GM19324 (cell line): Measurements from ENCODE around the gene CPM.

Experiments
- ATAC-seq: cut with Tn5 transposase; IDR thresholded peaks from one replicate; pipeline ENCODE4 v1.9.1; 2021; ENCODE audit warnings: mild to moderate bottlenecking, moderate library complexity; ENCODE audit not compliant: unreplicated experiment, low FRiP score

The CPM gene

GRCh38 chr12:68910128-68910527 lies 22.8 kb downstream of the CPM start:
- no peak for ATAC-seq

DNA sequence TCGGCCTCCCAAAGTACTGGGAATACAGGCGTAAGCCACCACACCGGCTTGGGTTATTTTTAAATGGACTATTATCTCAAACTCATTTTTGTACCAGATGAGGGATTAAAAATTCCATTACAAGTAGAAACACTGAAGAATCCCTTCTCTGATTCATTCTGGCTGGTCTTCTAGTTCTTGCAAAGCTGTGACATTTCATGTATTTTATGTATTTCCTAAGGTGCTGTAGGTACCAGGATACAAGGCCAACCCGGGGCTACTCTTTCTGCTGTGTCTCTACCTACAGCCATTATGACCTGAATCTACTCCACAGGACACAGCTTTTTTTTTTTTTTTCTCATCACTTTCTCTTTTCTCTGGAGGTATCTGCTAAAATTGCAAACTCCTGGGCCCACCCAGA lies 24.9 kb downstream of the CPM start:
- no peak for ATAC-seq

DNA sequence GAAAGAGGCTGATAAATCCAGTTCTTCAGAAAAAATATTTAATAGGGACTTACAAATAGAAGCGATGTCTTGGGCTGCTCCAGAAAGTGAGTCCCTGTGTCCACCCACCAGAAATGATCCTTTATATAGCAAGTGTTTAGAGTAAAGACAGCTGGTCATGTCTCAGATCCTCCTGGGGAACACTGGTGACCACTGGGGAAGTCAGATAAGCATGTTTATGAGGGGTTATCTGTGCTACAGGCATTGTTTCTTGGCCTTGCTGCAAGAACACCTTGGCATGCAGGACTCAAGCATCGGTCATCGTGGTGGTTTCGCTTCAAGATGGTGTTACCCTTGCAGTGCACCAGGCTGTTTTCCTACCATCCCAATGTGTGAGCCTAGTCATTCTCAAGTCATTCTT lies 27.2 kb downstream of the CPM start:
- no peak for ATAC-seq

GRCh38 chr12:68904351-68904962 lies 28.5 kb downstream of the CPM start:
- ATAC-seq, result no peak

DNA sequence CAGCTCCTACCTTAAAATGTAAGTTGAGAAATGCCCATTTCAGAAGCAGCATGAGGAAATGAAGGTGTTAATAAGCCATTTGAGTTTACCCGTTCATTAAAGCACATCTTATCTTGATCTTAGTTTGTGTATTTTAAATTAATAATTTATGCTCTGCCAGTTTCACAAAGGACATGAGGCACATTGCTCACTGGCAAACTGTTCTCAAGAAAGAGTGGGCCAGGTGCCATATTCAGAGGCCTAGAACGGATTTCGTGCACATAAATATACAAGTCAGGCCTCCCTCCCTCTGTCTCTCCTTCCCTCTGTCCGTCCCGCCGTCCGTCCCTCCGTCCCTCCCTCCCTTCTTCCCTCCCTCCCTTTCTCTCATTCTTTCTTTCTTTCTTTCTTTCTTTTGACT lies 29.5 kb downstream of the CPM start:
- no peak for ATAC-seq

DNA sequence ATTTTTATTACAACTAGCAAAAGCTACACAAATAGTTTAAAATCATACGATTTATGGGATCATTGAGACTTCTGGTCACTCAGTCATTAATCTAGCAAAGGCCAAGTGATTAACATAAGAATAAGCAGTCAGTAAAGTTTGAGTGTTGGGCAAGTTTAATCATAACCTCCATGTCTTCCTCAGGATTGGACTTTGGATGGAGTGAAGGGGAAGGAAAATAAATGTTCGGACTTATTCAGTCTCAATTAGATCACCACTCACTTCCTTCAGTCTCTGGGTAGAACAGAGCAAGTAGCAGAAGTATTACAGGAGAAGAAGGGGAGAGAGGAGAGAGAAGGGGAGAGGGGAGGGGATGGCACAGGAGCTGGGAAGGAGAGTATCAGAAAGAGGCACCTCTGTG lies 31.4 kb downstream of the CPM start:
- no peak for ATAC-seq

- ATAC-seq, result no peak
These were observed 31.8 kb downstream of the CPM start for GRCh38 chr12:68901145-68901544.

DNA sequence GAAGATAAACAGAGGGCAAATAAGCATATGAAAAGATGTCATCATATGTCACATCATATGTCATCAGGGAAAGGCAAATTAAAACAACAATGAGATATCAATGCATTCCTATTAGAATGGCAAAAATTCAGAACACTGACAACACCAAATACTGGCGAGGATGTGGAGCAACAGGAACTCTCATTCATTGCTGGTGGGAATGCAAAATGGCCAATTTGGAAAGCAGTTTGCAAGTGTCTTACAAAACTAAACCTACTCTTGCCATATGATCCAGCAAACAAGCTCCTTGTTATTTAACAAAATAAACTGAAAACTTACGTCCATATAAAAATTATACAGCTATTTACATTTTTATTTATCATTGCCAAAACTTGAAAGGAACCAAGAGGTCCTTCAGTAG lies 32.7 kb downstream of the CPM start:
- no peak for ATAC-seq

GRCh38 chr12:68899251-68899771 lies 33.7 kb downstream of the CPM start:
- ATAC-seq, result no peak

DNA sequence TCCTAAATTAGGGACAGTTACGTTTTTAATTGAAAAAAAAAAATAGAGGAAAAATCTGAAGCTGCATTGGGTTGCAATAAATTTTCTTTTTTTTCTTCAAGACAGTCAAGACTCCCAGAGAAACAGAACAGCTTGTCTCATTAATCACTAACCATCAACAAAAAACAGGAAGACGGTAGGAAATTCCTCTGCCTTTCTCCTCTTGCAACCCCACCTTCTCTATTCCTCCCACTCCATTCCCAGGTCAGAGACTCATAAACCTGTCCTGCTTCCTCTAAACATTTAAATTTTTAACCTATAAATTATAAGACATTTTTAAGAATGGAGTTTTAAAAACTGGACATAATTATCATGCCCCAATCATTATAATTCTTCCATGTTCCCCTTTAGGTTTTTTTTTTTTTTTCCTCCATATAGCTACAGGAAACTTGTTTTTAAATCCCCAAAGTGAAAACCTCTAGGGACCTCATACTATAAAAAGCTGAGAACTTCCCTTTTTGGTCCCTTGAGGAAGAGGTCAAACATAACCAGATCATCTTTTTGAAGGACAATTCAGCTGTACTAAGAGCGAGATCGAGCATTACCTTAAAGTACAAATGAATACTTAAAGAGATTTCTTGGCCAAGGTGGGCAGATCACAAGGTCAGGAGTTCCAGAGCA lies 36.0 kb downstream of the CPM start:
- ATAC-seq, result no peak

- no peak for ATAC-seq
These were observed 38.6 kb downstream of the CPM start for GRCh38 chr12:68894276-68894855.

DNA sequence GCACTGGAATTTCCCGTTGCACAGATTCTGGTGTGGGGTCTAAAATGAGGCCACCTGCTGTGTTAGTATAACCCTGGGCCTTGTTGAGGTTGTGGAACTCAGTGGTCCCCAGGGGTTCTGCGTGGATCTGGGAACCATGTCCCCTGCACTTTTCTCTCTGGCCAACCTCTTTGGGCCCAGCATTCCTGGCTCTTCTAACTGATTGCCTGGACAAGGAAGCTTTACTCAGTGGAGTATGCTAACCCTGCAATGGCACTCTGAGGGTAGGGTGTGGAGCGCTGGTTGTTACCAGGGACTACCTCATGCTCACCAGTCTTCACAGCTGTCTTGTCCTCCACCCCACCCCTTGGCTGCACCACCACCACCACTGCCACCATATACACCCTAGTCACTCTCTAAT lies 39.2 kb downstream of the CPM start:
- no peak for ATAC-seq

DNA sequence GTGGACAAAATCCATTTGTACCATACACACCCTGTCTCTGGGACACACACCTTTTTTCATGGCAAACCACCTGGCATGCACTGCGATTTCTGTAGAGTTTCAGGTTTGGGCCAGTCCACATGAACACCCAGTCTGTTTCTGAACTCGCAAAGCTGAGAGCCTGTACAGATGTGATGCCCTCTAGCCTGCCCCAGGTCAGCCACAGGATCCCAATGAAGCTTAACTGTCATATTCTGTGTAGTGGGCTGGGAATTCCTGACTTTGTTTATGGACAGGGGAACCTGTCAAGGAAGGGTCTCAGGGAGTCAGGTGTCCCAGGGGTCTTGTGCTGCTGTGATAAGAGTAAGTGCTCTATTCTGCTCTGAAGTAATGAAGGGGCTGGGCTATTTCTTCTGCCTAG lies 39.8 kb downstream of the CPM start:
- no peak for ATAC-seq

- ATAC-seq, result no peak
These were observed 41.8 kb downstream of the CPM start for GRCh38 chr12:68891141-68891540.

GRCh38 chr12:68890701-68891113 lies 42.3 kb downstream of the CPM start:
- no peak for ATAC-seq

GRCh38 chr12:68888243-68888642 lies 44.7 kb downstream of the CPM start:
- no peak for ATAC-seq

DNA sequence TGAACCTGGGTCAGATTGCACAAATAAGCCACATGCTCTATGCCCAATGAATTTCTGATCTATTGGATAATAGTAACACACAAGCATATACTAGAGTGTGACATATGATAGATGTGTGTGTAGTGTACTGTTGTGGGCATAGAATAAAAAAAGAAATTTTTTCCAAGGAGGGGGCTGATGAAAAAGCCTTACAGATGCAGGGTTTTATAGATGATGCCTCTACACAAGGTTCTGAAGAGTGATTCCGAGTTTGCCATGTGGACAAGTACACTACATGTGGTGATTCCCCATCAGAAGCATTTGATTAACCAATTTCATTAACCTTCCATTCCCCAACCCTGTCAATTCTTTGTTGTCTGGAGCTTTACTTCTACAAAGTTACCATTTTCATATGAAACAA lies 45.3 kb downstream of the CPM start:
- no peak for ATAC-seq

DNA sequence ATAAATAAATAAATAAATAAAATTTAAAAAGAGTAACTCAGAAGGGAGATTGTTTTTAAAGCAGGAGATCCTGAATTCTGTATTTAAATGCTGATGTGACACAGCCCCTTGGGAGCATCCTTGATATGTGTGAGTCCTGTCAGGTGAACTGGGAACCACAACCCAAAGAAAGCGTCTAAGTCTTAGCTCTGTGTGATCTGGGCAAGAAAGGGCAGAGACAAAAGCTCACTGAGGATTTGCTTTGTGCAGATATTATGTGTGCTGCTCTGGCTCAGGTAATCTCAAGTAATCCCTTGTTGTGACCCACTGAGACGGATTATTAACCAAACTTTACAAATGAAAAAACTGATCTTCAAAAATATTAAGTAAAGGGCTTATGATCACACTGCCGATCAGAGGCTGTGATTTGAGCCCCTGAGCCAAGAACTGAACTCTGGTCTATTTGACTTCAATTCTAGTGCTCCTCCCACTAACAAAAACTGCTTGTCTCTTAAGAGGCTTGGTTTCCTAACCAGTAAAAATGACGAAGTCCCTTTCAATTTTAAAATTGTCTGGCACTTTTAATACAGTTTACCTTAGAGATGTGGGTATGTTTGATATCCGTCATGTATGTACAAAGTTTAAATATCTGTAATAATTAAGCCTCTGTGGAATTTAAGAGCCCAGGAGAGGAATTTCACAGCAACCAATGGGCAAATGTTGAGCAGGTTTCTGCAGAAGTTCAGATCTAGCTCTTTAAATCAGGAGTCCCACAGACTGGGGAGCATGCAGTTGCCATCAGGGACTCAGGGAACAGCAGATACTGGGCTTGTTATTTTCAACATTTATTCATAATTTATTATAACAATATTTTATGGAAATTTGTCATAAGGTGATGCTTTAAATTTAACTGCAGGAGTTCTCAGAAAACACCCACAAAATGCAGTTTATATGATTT lies 46.1 kb downstream of the CPM start:
- ATAC-seq, result no peak

DNA sequence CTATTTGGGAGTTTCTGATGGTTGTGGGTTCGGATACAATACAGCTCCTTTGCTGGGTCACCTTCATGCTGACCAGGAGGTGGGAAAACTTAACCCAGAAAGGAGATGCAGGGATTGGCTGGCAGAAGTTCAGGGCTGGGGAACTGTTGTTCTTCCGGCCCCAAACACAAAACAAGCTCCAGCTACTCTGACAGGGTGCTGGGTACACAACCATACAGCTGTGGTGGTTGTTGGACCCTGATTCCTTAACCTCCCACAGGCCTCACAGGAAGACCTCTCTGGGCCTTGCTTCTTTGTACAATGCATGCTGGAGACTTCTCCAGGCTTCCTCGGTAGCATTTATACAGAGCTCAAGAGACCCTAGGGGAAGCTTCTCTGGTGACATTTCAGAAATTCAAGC lies 47.6 kb downstream of the CPM start:
- ATAC-seq, result no peak

DNA sequence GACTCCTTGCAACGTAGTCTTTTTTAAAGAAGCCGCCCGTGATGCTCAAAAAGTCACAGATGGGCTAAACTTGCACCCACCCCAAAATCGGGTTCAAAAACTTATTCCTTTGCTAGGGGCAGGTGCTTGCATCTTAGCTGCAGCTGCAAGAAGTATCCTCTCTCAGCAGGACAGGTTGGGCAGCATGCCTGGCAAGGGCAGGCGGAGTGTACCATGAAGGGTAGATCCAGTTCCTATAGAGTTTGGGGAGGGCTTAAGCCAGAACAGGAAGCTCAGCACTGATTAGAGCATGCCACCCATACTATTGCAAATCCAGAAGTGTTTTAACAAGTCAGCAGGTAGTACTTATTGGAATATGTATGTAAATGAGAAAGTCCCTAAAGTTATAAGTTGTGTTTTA lies 48.7 kb downstream of the CPM start:
- ATAC-seq, result no peak

- ATAC-seq, result no peak
These were observed 49.8 kb downstream of the CPM start for GRCh38 chr12:68883151-68883550.
